ENCODE results near the gene SLC16A10. TPM values are rescaled to one million over a fixed set of nuclear protein-coding genes. Genes with fewer than 3 reads are reported as not detected.

Gene SLC16A10
- total RNA-seq, result 0.08 TPM in 1 of 2 replicates, not detected in the other

GRCh38 chr6:111087106-111087835 is at the start of gene SLC16A10:
SLC16A10 (plus strand) TSS chr6:111087503; CDS start chr6:111087753, 250 bp downstream.

Other genes starting within 250 kb of the SLC16A10 start
- gene AMD1, start 212.7 kb upstream of the SLC16A10 start, total RNA-seq, result 47.9 and 62.3 TPM in 2 replicates
- gene GTF3C6, start 128.8 kb upstream of the SLC16A10 start, total RNA-seq, result 41.9 and 44.7 TPM in 2 replicates
- 30.6 and 37.7 TPM in 2 replicates for gene RPF2, start 105.5 kb upstream of the SLC16A10 start, total RNA-seq

All from epithelial cell of alveolus of lung (primary cell).